HEK293 (cell line): ENCODE measurements around the gene INHA.

Experiments
- BCL6B ChIP-seq: fragments of 450-650 bp; formaldehyde crosslinking; IDR thresholded peaks from 2 replicates; pipeline ENCODE4 v1.5.1; 2017; ENCODE audit warnings: missing biosample characterization, missing genetic modification characterization
- INSM2 ChIP-seq: fragments of 450-650 bp; formaldehyde crosslinking; IDR thresholded peaks from 2 replicates; pipeline ENCODE4 v1.5.1; 2016; ENCODE audit warnings: missing biosample characterization, missing genetic modification characterization
- PRDM2 ChIP-seq: fragments of 450-650 bp; formaldehyde crosslinking; IDR thresholded peaks from 2 replicates; pipeline ENCODE4 v1.5.1; 2016; ENCODE audit warnings: missing biosample characterization, missing genetic modification characterization, borderline replicate concordance
- ZFP37 ChIP-seq: fragments of 450-650 bp; formaldehyde crosslinking; IDR thresholded peaks from 2 replicates; pipeline ENCODE4 v1.5.1; 2016; ENCODE audit warnings: missing biosample characterization, missing genetic modification characterization
- ZNF184 ChIP-seq: fragments of 450-650 bp; IDR thresholded peaks from 2 replicates; pipeline ENCODE4 v1.5.1; 2018; ENCODE audit warnings: missing biosample characterization, mild to moderate bottlenecking, missing genetic modification characterization
- ZSCAN16 ChIP-seq: fragments of 450-650 bp; formaldehyde crosslinking; IDR thresholded peaks from 2 replicates; pipeline ENCODE4 v1.5.1; 2016; ENCODE audit warnings: missing biosample characterization, missing genetic modification characterization

INHA gene

GRCh38 chr2:219625179-219625578 lies 53.1 kb downstream of the INHA start (continued):
- no peak for TF ChIP-seq PRDM2
- TF ChIP-seq INSM2: no peak
- TF ChIP-seq ZFP37 (tag by site-specific recombination): no peak
- no peak for TF ChIP-seq ZSCAN16 (tag by site-specific recombination)
- no peak for TF ChIP-seq ZNF184 (tag by site-specific recombination)
- TF ChIP-seq BCL6B (tag by site-specific recombination): no peak
